Lower lobe of right lung (tissue), 2 donors: ENCODE results near the gene ZNF503. TPM values are rescaled to one million over a fixed set of nuclear protein-coding genes. Genes with fewer than 3 reads are reported as not detected.

Source experiments
- ATAC-seq, 2 donors: fragments of 200-7000 bp; cut with Tn5 transposase; one replicate each; pipeline ENCODE4 v1.9.1; 2020 to 2022; ENCODE audit warnings: mild to moderate bottlenecking in 2 of 2, moderate library complexity in 2 of 2
- DNase-seq: peaks from one replicate; pipeline ENCODE4 v3.0.0-alpha.2; 2020
- H3K27ac ChIP-seq: fragments of 200-600 bp; one replicate; pipeline ENCODE4 v1.8.0; 2022
- H3K27me3 ChIP-seq: fragments of 200-600 bp; one replicate; pipeline ENCODE4 v1.8.0; 2022; ENCODE audit warnings: low read depth
- H3K36me3 ChIP-seq: fragments of 200-600 bp; one replicate; pipeline ENCODE4 v1.8.0; 2022; ENCODE audit warnings: mild to moderate bottlenecking
- H3K4me1 ChIP-seq: fragments of 200-600 bp; one replicate; pipeline ENCODE4 v1.8.0; 2022
- H3K4me3 ChIP-seq: fragments of 200-600 bp; one replicate; pipeline ENCODE4 v1.8.0; 2022; ENCODE audit warnings: mild to moderate bottlenecking
- H3K9me3 ChIP-seq: fragments of 200-600 bp; one replicate; pipeline ENCODE4 v1.8.0; 2022
- CTCF ChIP-seq: fragments of 200-600 bp; IDR thresholded peaks from one replicate; pipeline ENCODE4 v1.8.0; 2022; ENCODE audit warnings: antibody characterized with exemption, mild to moderate bottlenecking
- intact Hi-C: fragments of 100-400 bp; cut with DNase I; formaldehyde crosslinking; loops from one replicate; pipeline ENCODE4 v1.11.0; 2022
- total RNA-seq: library from RNA; stranded (reverse); fragmentation: NEBNext Ultra II Directional; extraction: Animal tissue kit (Norgen Biotek cat#: 25700); gene quantifications from one replicate; pipeline ENCODE4 v1.2.1, GENCODE V29; 2021
- donor health status: DM: no; HTN: yes; CAD: no; lungs with severe emphysema.

ZNF503 gene
- total RNA-seq, 1 donor from 2014 or later: 28.3 TPM

DNA sequence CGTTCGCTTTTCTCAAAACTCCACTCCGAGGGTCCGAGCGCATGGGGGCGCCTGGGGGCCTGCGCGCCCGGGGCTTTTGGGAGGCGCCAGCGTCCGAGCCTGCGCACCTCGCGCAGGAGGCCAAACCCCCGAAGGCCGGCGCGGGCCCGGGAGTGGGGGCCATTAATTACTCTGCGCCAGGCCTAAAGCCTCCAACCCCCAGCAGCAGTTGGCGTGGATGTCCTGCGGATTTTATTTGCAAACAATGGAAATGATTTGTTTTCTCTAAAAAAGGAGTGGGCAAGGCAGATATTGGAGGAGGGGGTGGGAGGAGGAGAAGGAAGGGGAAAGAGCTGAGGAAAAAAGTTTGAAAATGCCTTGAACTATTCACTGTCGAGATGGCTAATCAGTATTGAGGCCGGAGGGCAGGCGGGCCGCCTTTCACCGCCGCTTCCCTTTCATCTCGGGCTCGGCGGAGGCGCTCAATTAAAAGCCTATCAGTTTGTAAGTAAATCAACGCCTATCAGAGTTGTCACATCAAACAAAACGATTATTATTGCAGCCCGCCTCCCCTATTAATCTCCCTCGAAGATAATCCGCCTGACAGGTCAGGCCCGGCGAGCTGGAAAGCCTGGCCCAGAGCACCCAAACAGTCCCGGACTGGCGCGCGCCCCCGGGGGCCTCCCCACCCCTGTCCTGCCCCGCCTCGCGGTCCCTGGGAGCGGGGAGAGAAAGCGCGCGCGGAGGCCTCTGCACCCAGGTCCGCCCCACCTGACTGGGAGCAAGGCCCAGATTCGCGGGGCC, 3.4 kb upstream of the ZNF503 start:
- DNase-seq: peak; percentile 76
- intact Hi-C loops: loop anchor here (5.0 to 10.0 kb wide), 2 partner anchors 622 to 900 kb away; no protein-coding TSS in a partner anchor

GRCh38 chr10:75403939-75404814, 2.6 kb upstream of the ZNF503 start:
- H3K4me1 ChIP-seq: peaks cover 15% of the 10 kb centered on the region
- TF ChIP-seq CTCF: no peak
- peak; percentile 86 for DNase-seq
- no peaks in the 10 kb centered on the region for H3K9me3 ChIP-seq
- peak overlapping the region; percentile 97 for H3K27ac ChIP-seq
- peaks cover 6% of the 10 kb centered on the region for H3K36me3 ChIP-seq
- ATAC-seq: peak; percentile 18 to 35
- peaks cover 10% of the 10 kb centered on the region for H3K27me3 ChIP-seq
- H3K4me3 ChIP-seq: peak overlapping the region; percentile 93
- intact Hi-C loops: loop anchor here (10.0 kb wide), 1 partner anchor 901 kb away; no protein-coding TSS in a partner anchor

More for the DNA sequence above, 3.4 kb upstream of the ZNF503 start:
- Histone ChIP-seq H3K36me3 (no peaks in the 10 kb centered on the region), H3K27me3 (peaks cover 10% of the 10 kb centered on the region), H3K4me1 (peaks cover 13% of the 10 kb centered on the region), H3K9me3 (no peaks in the 10 kb centered on the region), H3K4me3 (peak overlapping the region; percentile 93), H3K27ac (peak overlapping the region; percentile 97)
- ATAC-seq: peak; percentile 0 to 1
- TF ChIP-seq CTCF: no peak

- H3K4me3 ChIP-seq: peak overlapping the region; percentile 93
- no peak for ATAC-seq
- no peaks in the 10 kb centered on the region for H3K9me3 ChIP-seq
- peaks cover 15% of the 10 kb centered on the region for H3K36me3 ChIP-seq
- H3K27me3 ChIP-seq: peaks cover 10% of the 10 kb centered on the region
- DNase-seq: peak; percentile 69
- no peak for TF ChIP-seq CTCF
- intact Hi-C loops: loop anchor here (10.0 kb wide), 1 partner anchor 901 kb away; no protein-coding TSS in a partner anchor
- peaks cover 15% of the 10 kb centered on the region for H3K4me1 ChIP-seq
- H3K27ac ChIP-seq: peak overlapping the region; percentile 97
Measured at GRCh38 chr10:75403144-75403938, 1.8 kb upstream of the ZNF503 start.

DNA sequence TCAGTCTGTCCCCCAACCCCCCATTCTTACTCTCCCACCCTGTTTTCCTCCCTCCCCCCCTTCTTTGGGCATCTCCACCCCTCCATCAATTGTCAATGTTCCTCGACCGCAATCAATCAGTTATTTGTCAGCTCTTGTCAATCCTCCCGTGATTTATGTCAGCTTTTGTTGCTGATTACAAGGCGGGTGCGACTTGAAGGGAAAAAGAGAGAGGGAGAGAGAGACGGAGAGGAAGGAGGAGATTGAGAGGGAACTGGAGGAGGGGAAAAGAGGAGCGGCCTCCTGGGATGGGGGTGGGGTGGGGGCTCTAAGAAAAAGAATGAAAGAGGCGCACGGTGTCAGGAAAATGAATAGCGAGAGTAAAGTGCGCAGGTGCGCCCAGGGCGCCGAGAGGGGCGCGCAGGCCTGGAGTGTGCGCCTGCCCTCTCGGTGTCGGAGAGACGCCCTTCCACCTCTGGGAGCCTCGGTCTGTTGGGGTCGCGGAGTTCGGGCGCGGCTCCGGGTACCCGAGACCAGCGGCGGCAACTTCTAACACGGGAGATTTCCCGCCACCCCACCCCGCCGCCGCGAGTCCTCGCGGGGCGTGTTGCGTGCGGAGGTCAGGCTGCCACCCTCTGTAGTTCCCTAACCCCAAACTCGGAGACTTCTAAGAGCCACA, 1.1 kb upstream of the ZNF503 start:
- H3K9me3 ChIP-seq: no peaks in the 10 kb centered on the region
- no peak for TF ChIP-seq CTCF
- DNase-seq (peak; percentile 63), ATAC-seq (peak; percentile 1 to 3)
- peak overlapping the region; percentile 93 for H3K4me3 ChIP-seq
- peaks cover 15% of the 10 kb centered on the region for H3K4me1 ChIP-seq
- intact Hi-C loops: loop anchor here (10.0 kb wide), 1 partner anchor 902 kb away; no protein-coding TSS in a partner anchor
- H3K36me3 ChIP-seq: peaks cover 16% of the 10 kb centered on the region
- H3K27ac ChIP-seq: peak overlapping the region; percentile 97
- peaks cover 10% of the 10 kb centered on the region for H3K27me3 ChIP-seq
